ENCODE results near the gene LYRM9. TPM values are rescaled to one million over a fixed set of nuclear protein-coding genes. Genes with fewer than 3 reads are reported as not detected.

Gene LYRM9
- total and polyA plus RNA-seq, 2 of the 8 experiments (the other 6 are each of a cell fraction or from before 2014, with no cell fraction given), result 4.3 to 5.2 TPM

- no peak for TF ChIP-seq SP4 (IDR thresholded peaks at IDR 0.05; ENCODE audit: low read length)
- peak; percentile 36 for TF ChIP-seq TBP (IDR thresholded peaks at IDR 0.05; ENCODE audit: low read depth, low read length)
- TF ChIP-seq, protein P1, sequence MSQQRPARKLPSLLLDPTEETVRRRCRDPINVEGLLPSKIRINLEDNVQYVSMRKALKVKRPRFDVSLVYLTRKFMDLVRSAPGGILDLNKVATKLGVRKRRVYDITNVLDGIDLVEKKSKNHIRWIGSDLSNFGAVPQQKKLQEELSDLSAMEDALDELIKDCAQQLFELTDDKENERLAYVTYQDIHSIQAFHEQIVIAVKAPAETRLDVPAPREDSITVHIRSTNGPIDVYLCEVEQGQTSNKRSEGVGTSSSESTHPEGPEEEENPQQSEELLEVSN (IDR thresholded peaks at IDR 0.05), result peak; percentile 27; the same call in 1 of the 2 replicates
- no peak for TF ChIP-seq CHD7 (IDR thresholded peaks at IDR 0.05; ENCODE audit: insufficient replicate concordance, low read length)
- no peak for TF ChIP-seq MAFK (IDR thresholded peaks at IDR 0.05; ENCODE audit: low read depth, low read length)
- peak; percentile 37; the same call in 1 of the 2 replicates for TF ChIP-seq CREB1 (IDR thresholded peaks at IDR 0.05)
- TF ChIP-seq CHD2 (IDR thresholded peaks at IDR 0.05; ENCODE audit: low read length), result no peak
- no peak for TF ChIP-seq CHD1 (IDR thresholded peaks at IDR 0.05; ENCODE audit: low read depth, low read length)
- TF ChIP-seq HDAC6 (IDR thresholded peaks at IDR 0.05; ENCODE audit: low read depth, low read length), result no peak
- peak; percentile 41; the same call in 1 of the 2 replicates for TF ChIP-seq POLR2AphosphoS5 (IDR thresholded peaks at IDR 0.05; ENCODE audit: low read depth, low read length)
These were observed at the start of gene LYRM9 (continued) for GRCh38 chr17:27892866-27893769.

Data from H1 (cell line).